Uterus (tissue), 4 donors: Measurements from ENCODE around the gene SLC31A2. TPM values are rescaled to one million over a fixed set of nuclear protein-coding genes. Genes with fewer than 3 reads are reported as not detected.
"Not testable (repeated sequence)": the region's sequence is repeated elsewhere in the genome, so short reads cannot be mapped to it uniquely, and the experiment has no call there.

ENCODE experiments used
- DNase-seq, 2 donors: peaks; one replicate each; pipeline ENCODE4 v3.0.0-alpha.2; 2019 to 2020
- H3K27ac ChIP-seq, 2 donors: fragments of 200-600 bp; sonication (generic); 1 replicate in 1 of 2; 2 replicates in 1 of 2; pipeline ENCODE4 v1.5.1; 2016 to 2018
- H3K27me3 ChIP-seq, 2 donors: fragments of 200-600 bp; sonication (generic); one replicate each; pipeline ENCODE4 v1.5.1; 2018 to 2019; ENCODE audit warnings: control low read depth in 1 of 2
- H3K36me3 ChIP-seq, 2 donors: fragments of 200-600 bp; sonication (generic); one replicate each; pipeline ENCODE4 v1.5.1; 2019; ENCODE audit warnings: control low read depth in 1 of 2
- H3K4me1 ChIP-seq, 2 donors: fragments of 200-600 bp; sonication (generic); one replicate each; pipeline ENCODE4 v1.5.1; 2018 to 2019; ENCODE audit warnings: control low read depth in 1 of 2
- H3K4me3 ChIP-seq, 2 donors: fragments of 200-600 bp; sonication (generic); 1 replicate in 1 of 2; 2 replicates in 1 of 2; pipeline ENCODE4 v1.5.1; 2018 to 2019; ENCODE audit warnings: mild to moderate bottlenecking in 1 of 2
- H3K9me3 ChIP-seq, 2 donors: fragments of 200-600 bp; sonication (generic); one replicate each; pipeline ENCODE4 v1.5.1; 2019; ENCODE audit warnings: control low read depth in 1 of 2
- POLR2A ChIP-seq, 2 donors: fragments of 450-650 bp; IDR thresholded peaks; one replicate each; pipeline ENCODE4 v1.6.1; 2016; ENCODE audit warnings: antibody characterized with exemption in 2 of 2, mild to moderate bottlenecking in 1 of 2, moderate library complexity in 1 of 2
- intact Hi-C: fragments of 100-400 bp; cut with DNase I; formaldehyde crosslinking; loops from one replicate; pipeline ENCODE4 v1.15.1; 2023; ENCODE audit warnings: low total_unique reads
- total RNA-seq, 4 donors: library from RNA; depleted of rRNA in 3 of 4; stranded (reverse); fragments of >200 nt in 3 of 4; gene quantifications; one replicate each; pipeline versions ENCODE4 v1.1.0 to v1.2.4, GENCODE V29; 2014 to 2023
- TF ChIP-seq, protein P1 (sequence below), 4 experiments: fragments of 200-600 bp in 2 of 4; fragments of 450-650 bp in 2 of 4; sonication (generic) in 2 of 4; IDR thresholded peaks; one replicate each; pipeline ENCODE4 v1.5.1; 2016 to 2019; ENCODE audit warnings: antibody characterized with exemption in 4 of 4, mild to moderate bottlenecking in 2 of 4, moderate library complexity in 1 of 4
- donor health status: DM: yes; HTN: yes; CAD: no.

The SLC31A2 gene, protein sequence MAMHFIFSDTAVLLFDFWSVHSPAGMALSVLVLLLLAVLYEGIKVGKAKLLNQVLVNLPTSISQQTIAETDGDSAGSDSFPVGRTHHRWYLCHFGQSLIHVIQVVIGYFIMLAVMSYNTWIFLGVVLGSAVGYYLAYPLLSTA
- 10 to 100 TPM in 1 of 4 donors, 1 to 10 TPM in 3; 3.0 to 20.0 (median 7.4) TPM for total RNA-seq

DNA sequence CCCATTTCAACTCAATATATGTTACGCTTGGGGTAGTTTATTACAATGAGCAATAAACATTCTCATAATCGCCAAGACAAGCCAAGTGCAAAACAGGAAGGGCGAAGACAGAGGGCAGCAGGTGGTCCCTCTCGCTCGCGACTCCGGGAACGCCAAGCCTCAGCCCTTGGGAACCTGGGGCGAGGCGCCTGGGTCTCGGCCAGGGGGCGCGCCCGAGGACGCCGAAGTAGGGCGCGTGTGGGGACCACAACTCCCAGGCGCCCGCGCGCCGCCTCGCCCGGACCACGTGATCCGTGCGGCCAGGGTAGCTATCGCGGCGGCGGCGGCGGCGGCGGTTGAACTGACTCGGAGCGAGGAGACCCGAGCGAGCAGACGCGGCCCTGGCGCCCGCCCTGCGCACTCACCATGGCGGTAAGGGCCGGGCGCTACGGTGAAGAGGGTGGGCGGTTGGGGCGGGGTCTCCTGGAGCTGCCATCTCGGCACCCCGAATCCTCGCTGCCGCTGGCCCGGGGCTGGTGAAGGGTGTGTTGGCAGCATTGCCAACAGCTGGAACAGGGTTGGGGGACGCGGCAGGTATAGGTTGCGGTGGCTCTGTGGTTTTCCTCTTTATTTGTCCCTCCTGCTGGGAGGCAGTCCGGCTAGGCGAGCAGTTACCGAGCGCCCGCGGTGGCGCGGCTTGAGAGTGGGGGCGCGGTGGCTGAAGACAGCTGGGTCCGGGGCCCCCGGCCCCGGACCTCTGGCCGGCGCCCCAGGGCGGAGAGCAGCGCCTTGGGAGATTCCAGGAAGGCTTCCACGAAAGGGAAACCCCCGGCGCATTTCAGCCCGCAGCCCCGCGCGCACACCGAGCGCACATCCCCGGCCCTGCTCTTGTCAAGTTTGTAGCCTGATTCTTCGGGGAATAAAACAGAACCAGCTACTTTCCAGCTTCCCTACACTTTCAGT is at the start of gene SLC31A2:
Gene SLC31A2 (plus strand): TSS at position 338 of the 942 bp plus-strand sequence. CDS start 68 bp downstream, at position 406.
- Histone ChIP-seq H3K36me3 (no peaks in the 10 kb centered on the region), H3K27ac (peak within 1 kb of the TSS; percentile 70 to 80), H3K4me1 (no peaks in the 10 kb centered on the region), H3K27me3 (no peaks in the 10 kb centered on the region), H3K4me3 (peak within 1 kb of the TSS; percentile 71 to 82), H3K9me3 (no peaks in the 10 kb centered on the region)
- peak; percentile 48 to 65 for TF ChIP-seq POLR2A (IDR thresholded peaks at IDR 0.05)
- TF ChIP-seq, protein P1, sequence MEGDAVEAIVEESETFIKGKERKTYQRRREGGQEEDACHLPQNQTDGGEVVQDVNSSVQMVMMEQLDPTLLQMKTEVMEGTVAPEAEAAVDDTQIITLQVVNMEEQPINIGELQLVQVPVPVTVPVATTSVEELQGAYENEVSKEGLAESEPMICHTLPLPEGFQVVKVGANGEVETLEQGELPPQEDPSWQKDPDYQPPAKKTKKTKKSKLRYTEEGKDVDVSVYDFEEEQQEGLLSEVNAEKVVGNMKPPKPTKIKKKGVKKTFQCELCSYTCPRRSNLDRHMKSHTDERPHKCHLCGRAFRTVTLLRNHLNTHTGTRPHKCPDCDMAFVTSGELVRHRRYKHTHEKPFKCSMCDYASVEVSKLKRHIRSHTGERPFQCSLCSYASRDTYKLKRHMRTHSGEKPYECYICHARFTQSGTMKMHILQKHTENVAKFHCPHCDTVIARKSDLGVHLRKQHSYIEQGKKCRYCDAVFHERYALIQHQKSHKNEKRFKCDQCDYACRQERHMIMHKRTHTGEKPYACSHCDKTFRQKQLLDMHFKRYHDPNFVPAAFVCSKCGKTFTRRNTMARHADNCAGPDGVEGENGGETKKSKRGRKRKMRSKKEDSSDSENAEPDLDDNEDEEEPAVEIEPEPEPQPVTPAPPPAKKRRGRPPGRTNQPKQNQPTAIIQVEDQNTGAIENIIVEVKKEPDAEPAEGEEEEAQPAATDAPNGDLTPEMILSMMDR (IDR thresholded peaks at IDR 0.05) = peak in 3 of 4 experiments; percentile 42 to 50 (median 48)
- DNase-seq = peak; percentile 84
- intact Hi-C loops = no loop called here

DNA sequence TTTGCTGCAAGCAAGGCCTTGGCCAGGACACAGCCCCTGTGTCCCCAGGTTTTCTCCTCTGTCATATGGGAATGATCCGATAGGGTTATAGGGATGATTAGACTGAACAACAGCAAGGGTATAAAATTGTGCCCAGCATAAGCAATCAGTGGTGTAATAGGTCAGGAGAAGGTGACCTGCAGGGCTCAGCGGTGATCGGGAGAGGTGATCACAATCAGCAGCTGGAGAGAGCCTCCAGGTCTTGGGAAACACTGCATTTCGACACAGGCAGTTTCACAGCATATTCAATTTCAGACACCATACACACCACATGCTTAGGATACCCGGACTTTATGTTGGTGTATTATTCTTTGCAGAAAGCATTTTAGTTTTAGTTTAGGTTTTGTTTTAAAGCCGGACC is 45.5 kb upstream of the SLC31A2 start:
- DNase-seq, intact Hi-C loops, H3K4me1 ChIP-seq, H3K4me3 ChIP-seq, H3K36me3 ChIP-seq, H3K9me3 ChIP-seq, H3K27me3 ChIP-seq, H3K27ac ChIP-seq: not testable (repeated sequence)

DNA sequence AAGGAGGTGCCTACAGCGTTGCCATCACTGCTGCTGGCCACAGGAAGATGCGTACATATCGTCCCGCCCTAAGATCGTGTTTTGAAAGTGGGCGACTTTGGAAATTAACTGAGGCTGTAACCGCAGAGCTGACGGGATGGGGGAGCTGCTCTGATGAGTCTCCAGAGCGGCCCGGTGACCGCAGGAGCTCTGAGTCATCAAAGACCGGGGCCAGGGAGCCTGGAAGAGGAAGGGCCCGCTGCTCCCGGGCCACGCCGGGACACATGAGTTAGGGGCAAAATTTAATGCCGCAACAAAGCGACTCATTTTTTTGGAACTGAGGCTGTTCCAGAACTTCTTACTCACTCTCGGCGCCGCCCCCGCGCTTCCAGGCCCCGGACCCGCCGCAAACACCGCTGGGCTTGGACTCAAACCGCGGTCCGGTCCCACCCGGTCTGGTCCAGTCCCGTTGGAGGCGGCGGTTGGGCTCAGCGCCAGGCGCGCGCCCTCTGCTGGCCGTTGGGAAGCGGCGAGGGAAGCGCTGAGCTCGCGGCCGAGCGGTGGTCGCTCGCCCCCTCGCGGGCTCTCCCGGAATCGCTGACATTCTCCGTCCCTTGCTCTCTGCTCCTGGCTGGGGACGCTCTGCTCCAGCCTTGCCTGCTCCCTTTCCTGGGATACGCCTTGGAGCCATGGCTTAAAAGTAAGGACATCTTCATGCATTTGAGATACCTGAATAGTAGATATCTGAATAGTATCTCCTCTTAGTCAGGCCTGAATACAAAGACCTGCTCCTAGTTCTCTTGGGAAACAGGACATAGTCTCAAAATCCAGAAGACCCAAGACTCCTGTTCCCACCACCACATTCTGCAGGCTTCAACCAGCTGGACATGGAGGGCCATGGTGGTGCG is 39.5 kb upstream of the SLC31A2 start:
- H3K4me1 ChIP-seq = not testable (repeated sequence)
- DNase-seq = peak; percentile 18 to 28

DNA sequence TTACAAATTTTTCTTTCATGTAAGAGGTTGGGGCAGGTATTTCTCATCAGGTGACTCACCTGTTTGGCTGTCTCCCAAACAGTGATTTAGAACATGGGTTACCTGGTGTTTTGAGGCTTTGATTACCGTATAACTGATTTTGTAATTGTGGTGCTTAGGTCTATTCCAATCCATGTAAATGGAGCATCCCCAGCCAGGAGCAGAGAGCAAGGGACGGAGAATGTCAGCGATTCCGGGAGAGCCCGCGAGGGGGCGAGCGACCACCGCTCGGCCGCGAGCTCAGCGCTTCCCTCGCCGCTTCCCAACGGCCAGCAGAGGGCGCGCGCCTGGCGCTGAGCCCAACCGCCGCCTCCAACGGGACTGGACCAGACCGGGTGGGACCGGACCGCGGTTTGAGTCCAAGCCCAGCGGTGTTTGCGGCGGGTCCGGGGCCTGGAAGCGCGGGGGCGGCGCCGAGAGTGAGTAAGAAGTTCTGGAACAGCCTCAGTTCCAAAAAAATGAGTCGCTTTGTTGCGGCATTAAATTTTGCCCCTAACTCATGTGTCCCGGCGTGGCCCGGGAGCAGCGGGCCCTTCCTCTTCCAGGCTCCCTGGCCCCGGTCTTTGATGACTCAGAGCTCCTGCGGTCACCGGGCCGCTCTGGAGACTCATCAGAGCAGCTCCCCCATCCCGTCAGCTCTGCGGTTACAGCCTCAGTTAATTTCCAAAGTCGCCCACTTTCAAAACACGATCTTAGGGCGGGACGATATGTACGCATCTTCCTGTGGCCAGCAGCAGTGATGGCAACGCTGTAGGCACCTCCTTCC is 37.9 kb upstream of the SLC31A2 start:
- H3K9me3 ChIP-seq, H3K4me3 ChIP-seq, H3K27me3 ChIP-seq, intact Hi-C loops, H3K36me3 ChIP-seq, H3K4me1 ChIP-seq: not testable (repeated sequence)
- peak overlapping the region in 1 of 2 donors; percentile 15 for H3K27ac ChIP-seq
- peak in 1 of 2 donors; percentile 23 for DNase-seq
- TF ChIP-seq, protein P1 (IDR thresholded peaks at IDR 0.05) = peak; percentile 33 to 77 (median 60)

More for the DNA sequence above, 39.5 kb upstream of the SLC31A2 start:
- H3K27me3 ChIP-seq, intact Hi-C loops, H3K9me3 ChIP-seq, H3K36me3 ChIP-seq, H3K4me3 ChIP-seq: not testable (repeated sequence)
- peak overlapping the region; percentile 37 to 59 for H3K27ac ChIP-seq
- TF ChIP-seq, protein P1 (IDR thresholded peaks at IDR 0.05) = peak; percentile 23 to 85 (median 58)

DNA sequence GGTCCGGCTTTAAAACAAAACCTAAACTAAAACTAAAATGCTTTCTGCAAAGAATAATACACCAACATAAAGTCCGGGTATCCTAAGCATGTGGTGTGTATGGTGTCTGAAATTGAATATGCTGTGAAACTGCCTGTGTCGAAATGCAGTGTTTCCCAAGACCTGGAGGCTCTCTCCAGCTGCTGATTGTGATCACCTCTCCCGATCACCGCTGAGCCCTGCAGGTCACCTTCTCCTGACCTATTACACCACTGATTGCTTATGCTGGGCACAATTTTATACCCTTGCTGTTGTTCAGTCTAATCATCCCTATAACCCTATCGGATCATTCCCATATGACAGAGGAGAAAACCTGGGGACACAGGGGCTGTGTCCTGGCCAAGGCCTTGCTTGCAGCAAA is 32.0 kb upstream of the SLC31A2 start:
- H3K4me1 ChIP-seq, intact Hi-C loops, H3K36me3 ChIP-seq, H3K27me3 ChIP-seq, H3K9me3 ChIP-seq, H3K27ac ChIP-seq, DNase-seq, H3K4me3 ChIP-seq: not testable (repeated sequence)
